Left hindlimb (tissue), 1 donor: Measurements from ENCODE around the gene WBP4.
"Not testable (repeated sequence)": the region's sequence is repeated elsewhere in the genome, so short reads cannot be mapped to it uniquely, and the experiment has no call there.

Experiments used
- DNase-seq: peaks from one replicate; pipeline ENCODE4 v3.0.0-alpha.2; 2018

The WBP4 gene, protein sequence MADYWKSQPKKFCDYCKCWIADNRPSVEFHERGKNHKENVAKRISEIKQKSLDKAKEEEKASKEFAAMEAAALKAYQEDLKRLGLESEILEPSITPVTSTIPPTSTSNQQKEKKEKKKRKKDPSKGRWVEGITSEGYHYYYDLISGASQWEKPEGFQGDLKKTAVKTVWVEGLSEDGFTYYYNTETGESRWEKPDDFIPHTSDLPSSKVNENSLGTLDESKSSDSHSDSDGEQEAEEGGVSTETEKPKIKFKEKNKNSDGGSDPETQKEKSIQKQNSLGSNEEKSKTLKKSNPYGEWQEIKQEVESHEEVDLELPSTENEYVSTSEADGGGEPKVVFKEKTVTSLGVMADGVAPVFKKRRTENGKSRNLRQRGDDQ

DNA sequence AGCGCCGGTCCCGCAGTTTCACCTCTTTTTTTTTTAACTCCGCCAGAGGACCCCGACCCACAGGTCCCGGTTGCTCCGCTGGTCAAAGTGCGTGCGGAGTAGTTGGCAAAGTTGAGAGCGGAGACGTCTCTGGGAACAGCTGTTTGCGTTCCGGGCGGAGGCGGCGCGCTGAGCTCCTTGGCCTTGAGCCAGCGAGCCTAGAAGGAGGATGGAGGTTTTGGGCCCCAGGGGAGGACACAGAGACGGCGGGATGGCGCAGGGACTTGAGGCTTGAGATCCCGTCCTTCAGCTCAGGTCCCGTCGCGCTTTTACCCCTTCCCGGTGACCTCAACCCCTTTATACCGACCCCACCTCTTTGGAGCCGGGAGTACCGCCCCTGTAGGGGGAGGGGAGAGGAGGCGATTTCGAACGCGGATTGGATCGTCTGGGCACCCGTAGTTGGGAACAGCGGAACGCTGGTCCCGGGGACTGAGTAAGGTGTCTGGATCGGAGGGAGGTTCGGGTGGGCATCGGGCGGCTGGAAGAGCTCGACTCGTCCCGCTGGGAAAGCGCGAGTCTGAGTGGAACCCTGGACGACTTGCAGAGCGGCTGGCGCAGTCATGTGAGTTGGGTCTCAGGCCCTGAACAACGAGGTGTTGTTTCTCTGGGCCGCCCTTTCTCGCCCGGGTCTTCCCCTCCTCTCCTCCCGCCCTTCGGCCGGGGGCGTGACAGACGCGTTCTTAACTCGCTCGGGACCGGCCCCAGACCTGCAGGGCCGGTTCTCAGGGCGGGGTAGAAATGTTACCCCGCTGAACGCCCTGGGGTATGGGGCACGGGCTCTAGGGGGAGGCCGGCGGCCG lies at the start of gene WBP4:
Gene WBP4, plus strand, starts transcription at position 435 of the 839 bp plus-strand sequence. Its CDS starts 165 bp downstream, at position 600.
- peak; percentile 97 for DNase-seq

DNA sequence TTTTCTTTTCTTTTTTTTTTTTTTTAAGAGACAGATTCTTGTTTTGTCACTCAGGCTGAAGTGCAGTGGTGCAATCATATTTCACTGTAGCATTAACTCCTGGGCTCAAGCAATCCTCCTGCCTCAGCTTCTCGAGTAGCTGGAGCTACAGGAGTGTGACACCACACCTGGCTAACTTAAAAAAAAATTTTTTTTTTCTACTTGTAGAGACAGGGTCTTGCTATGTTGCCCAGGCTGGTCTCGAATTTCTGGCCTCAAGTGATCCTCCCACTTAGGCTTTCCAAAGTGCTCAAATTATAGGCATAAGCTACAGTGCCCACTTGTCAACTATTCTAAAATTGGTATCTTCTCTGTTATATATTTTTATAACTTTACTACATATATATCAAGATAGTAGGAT lies 48.8 kb upstream of the WBP4 start:
- no peak for DNase-seq

DNA sequence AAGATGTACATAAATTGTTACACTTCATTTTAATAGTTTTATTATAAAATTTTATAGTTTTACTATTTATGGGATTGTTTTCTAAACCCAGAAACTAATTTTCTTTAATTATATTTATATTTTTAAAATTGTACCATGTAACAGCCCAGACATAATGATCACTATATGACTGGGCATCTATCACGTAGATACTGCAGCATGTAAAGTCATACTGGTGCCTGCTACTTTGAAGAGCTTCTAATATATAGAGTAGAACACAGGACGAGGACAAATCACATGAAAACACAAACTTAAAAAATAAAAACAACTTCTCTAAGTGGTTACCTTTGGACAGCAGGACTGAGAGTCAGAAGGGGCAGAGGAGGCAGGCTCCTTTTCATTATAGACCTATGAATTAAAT lies 47.5 kb upstream of the WBP4 start:
- no peak for DNase-seq

DNA sequence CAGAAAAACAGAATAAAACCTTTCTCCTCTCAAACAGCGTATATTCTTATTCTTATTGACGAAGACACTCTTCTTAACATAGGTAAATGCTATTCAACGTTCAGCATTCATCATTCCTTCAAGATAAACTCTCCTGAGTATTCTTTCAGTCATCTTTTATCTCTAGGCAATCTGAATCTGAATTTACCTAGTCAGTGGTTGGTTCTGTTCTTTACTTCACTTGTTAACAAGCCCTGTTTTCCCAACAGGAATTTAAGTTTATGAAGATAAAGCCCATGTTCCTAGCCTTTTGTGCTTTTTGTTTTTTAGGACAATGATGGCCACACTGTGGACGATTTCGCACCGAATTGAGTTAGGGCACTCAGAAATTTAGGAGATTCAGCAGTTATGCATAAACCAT lies 45.4 kb upstream of the WBP4 start:
- DNase-seq: no peak

DNA sequence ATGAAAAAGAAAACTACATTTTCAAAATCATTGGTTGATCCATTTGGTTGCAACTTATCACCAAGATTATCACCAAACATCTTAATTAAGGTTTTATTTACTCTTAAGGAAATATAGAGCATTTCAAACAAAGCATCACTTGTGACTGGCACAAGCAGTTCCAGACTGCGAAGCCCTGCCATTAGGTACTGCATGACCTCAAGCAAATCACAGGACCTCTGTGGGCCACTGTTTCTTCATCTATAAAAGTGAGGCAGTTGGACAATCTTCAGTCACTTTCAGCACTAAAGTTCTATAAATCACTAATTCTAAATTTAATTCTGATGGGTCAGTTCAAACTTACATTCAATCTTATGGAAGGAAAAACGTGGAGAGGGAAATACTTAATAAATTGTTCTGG lies 44.1 kb upstream of the WBP4 start:
- no peak for DNase-seq

DNA sequence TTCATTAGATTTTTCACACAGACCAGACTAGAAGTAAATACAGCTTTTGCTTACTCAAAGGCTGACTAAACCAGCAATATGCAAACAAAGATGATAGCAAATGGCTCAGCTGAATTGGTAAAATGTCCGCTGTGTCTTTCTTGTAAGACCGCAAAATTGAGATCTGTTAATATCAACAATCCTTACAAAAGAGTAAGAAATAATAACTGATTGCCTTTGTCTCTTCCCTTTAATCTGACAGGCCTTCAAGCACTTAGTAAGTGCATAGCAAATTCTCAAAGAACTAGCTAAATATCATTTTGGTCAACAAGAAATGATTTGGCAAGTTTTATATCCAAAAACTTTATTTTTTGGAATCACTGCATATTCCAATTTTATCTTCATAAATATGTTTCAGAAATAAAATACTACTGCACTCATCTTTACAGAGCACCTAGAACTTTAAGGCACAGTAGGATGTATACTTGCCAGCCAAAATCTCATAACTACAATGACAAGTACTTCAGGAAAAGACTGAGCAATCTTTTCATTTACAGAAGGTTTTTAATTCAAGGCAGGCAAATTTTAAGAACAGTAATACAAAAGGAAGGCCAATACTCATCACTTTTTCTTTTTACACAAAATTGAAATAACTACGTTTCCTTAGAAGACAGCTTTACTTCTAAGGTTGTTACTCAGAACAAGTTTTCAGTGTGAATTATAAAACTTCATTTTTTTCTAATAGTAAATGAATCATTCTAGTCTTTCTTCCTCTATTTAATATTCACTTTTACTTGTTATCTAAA lies 43.3 kb upstream of the WBP4 start:
- DNase-seq: no peak

DNA sequence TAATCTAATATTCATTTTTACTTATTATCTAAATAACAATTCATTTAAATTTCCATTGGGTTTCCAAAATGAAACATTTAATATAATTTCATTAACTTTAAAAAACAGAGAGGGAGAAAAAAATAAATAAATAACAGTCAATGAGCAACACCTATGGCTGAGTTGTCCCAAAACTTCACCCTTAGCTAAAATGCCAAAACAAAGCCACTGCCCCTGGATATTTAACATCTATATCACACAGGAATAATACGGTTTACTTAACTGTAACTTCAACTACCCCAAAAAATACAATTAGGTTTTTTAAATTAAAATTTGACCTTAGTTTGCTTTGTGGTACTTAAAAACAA lies 42.7 kb upstream of the WBP4 start:
- no peak for DNase-seq

DNA sequence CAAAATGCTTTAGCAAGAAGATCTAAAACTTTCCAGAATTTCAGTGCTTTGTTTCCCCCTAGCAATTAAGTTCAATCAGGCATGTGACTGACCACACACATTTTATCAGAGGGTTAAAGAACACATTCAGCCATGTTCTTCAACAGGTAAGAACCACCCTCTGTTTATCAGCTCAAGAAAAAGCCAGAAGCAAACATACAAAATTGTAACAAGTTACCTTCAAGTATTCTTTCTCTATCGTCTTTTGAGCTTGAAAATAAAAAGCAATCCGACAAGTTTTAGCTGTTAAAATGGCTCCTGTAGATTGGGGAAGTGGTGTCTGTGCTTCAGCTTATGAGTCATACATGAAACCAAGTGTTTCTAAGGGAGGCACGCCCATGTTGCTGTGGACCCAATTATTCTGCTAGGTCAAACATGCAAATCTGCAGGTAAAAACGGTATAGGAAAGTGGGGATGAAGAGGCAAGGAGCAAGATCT lies 42.3 kb upstream of the WBP4 start, which contains the start of gene ELF1:
Gene ELF1, minus strand, starts transcription at position 306 of the 477 bp plus-strand sequence. CDS start 37,262 bp downstream, outside the sequence.
- no peak for DNase-seq

DNA sequence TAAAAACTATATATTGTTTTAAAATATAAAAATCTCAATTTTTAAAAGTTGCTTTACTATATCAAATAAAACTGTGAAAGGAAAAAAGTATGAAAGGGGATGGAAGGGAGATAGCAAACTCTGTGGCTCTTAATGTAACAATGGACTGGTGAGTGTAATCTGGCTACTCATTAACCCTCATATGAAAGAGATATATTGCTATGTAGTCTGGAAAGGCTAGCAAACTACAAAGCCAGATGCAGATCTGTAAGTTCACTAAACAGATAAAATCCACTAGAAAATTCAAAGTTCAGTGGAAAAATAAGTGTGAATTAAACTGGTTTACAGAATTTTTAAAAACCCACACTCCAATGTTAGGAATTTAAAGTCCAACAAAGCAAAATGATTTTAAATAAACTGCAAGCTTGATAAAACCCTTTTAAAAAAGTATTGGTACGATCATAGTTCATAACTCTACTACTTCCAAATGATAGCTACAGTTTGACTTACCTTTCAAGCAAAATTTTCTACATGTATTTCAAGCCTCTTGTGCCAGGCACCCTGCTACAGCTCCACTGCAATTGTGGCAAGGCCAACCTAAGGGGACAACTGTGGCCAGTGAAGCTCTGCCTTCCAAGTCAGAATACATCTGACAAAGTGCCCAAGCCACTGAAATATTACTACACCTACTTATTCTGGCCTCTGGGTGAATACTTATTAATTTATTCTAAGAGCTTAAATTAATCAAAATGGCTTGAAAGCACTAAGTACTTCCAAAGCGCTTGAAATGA lies 41.5 kb upstream of the WBP4 start:
- DNase-seq: no peak

DNA sequence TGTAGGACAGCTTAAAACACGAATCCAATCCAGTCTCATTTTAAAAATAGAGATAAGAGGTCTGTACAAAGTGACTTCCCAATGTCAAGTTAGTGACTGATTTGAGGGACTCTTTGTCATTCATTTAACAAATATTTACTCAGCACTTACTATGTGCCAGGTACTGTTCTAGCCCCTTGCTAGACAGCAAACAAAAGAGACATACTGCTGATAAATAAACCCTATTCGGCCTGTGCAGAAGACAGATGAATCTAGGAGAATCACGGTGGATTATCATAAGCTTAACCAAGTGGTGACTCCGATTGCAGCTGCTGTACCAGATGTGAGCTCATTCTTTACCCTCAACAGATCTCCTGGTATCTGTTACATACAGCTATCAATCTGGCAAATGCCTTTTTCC lies 35.8 kb upstream of the WBP4 start:
- DNase-seq: no peak

DNA sequence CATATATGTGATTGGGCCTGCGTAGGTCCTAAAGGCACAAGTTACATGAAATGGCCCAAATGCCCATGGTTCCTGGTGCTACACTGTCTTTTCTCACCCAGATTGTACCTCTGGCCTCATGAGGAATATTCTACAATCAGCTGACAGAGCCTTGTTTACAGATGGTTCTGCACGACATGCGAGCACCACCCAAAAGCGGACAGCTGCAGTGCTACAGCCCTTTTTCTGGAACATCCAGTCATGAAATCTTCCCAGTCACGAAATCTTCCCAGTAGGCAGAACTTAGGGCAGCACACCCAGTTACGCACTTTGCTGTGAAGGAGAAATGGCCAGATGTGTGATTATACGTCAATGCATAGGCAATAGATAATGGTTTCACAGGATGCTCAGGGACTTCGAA lies 34.5 kb upstream of the WBP4 start:
- DNase-seq: no peak

DNA sequence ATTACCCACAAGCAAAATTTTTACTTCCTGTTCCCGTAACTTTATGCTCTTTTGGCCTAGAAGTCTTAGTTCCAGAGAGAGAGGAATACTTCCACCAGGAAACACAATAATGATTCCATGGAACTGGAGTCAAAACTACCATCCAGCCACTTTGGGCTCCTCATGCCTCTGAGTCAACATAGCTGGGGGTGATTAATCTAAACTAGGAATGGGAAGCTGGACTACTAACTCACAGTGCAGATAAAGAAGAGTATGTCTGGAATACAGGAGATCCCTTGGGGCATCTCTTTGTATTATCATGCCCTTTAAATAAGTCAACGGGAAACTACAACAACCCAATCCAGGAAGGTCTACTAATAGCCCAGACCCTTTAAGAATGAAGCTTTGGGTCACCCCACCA lies 33.3 kb upstream of the WBP4 start:
- DNase-seq: no peak

DNA sequence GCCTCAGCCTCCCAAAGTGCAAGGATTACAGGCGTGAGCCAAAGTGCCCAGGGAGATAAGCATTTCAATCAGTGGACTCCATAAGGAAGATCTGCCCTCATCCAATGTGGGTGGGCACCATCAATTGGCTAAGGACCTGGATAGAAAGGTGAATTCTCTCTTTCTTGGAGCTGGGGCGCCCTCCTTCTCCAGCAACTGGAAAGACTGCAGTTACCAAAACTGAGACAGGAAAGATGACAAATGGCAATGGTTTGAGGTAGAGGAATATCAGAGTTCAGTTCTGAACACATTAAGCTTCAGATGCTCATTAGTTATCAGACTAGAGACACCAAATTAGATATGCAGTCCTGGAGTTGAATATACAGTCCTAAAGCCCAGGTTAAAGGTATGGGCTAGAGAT lies 31.7 kb upstream of the WBP4 start:
- no peak for DNase-seq

DNA sequence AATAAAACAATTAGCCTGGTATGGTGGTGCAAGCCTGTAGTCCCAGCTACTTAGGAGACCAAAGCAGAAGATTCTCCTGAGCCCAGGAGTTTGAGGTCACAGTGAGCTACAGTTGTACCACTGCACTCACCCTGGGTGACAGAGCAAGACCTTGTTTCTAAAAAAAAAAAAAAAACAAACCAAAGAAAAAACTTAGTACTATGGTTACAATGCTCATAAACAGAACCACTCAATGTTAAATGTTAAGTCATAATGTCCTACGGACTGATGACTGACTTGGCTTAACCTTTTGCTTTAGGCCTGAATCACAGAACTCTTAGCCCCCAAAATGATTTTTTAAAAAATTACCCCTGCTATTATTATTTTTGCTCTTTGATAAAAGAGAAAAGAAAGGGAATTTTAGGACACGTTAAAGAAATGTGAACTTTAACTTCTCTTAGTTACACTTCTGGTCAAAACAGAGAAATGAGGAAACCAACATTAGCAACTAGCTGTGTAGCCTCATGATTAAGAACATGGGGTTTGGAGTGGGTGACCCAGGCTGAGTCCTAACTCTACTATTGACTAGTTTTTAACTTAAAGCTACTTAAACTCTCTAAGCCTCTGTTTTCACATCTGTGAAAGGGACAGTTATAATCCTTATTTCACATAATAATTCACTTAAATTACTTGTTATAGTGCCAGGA lies 28.5 kb upstream of the WBP4 start:
- DNase-seq: no peak

DNA sequence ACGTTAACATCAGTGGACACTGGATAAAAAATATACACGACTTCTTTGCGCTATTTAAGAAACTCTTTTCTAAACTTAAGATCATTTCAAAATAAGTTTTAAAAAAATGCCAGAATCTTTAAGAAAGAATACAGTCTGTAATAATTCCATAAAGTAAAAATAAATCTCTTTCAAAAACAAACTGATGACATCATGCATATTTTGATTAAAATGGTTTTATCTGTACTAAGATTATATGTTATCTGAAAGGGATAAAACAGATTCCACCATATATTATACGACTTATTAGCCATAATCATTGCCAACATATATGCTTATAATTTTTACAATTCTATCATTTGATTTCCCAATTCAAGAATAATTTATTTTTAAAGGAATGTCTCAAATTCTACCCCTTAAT lies 26.9 kb upstream of the WBP4 start:
- DNase-seq: no peak

DNA sequence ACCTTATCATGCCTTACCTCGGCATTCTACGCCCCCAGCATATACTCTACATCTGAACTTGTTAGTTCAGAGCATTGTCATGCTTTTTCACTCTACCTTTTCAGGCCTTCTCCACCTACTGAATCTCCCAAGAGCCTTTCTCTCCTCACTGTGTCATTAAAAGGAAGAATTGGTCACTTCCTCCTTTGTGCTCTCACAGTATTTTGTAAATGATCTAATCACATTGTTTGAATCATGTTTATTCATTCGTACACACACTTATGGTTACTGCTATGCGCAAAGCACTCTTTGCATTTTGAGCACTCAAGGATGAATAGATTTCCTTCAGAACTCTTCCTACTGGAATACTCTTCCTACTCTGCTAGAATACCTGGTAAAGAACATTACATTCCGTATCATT lies 26.4 kb upstream of the WBP4 start:
- no peak for DNase-seq

DNA sequence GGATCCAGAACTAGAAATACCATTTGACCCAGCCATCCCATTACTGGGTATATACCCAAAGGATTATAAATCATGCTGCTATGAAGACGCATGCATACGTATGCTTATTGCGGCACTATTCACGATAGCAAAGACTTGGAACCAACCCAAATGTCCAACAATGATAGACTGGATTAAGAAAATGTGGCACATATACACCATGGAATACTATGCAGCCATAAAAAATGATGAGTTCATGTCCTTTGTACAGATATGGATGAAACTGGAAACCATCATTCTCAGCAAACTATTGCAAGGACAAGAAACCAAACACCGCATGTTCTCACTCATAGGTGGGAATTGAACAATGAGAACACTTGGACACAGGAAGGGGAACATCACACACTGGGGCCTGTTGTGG lies 24.8 kb upstream of the WBP4 start:
- not testable (repeated sequence) for DNase-seq

DNA sequence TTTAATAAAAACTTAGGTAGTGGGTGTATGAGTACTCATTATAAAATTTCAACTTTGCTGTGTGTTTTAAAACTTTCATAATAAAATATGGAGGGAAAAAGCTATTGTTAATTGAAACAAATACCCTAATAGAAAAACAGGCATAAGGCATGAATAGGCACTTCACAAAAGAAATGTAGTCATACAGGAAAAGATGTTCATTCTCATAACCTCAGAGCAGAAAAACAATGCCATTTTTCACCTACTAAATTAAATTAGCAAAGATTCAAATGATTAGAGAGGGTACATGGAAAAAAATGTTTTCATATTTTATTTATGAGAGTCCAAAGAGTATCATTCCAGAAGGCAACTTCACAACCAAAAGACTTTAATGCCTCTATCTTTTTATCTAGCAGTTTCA lies 21.6 kb upstream of the WBP4 start:
- DNase-seq: no peak

DNA sequence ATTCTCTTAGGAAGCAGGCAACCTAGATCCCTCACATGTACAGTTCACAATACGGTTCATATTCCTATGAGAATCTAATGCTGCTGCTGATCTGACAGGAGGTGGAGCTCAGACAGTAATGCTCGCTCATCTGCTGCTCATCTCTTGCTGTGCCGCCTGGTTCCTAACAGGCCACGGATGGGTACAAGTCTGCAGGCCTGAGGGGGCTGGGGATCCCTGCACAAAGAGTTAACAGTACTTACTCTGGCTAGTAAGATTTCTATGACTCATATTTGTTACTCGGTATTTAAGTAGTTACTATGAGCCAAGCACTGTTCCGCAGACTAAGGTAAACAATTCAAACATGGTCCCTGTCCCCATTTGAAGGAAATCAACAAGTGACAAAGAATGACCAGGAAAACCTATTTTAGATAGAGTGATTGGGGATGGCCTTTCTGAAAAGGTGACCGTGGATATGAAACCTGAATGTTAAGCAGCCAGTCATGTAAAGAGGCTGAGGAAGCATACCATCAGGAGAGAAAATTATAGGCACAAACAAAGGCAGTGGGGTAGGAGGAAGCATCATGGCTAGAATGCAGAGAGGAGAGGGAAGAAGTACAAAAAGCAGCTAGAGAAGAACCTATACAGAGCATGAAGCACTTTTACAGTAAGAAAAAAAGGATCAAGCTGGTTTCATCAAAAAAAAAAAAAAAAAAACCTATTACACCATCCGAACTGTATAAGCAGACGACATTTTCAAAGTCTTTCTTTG lies 20.6 kb upstream of the WBP4 start:
- DNase-seq: no peak

DNA sequence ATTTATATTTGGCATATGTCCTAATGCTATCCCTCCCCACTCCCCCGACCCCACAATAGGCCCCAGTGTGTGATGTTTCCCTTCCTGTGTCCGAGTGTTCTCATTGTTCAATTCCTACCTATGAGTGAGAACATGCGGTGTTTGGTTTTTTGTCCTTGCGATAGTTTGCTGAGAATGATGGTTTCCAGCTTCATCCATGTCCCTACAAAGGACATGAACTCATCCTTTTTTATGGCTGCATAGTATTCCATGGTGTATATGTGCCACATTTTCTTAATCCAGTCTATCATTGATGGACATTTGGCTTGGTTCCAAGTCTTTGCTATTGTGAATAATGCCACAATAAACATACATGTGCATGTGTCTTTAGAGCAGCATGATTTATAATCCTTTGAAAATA lies 18.9 kb upstream of the WBP4 start:
- not testable (repeated sequence) for DNase-seq

DNA sequence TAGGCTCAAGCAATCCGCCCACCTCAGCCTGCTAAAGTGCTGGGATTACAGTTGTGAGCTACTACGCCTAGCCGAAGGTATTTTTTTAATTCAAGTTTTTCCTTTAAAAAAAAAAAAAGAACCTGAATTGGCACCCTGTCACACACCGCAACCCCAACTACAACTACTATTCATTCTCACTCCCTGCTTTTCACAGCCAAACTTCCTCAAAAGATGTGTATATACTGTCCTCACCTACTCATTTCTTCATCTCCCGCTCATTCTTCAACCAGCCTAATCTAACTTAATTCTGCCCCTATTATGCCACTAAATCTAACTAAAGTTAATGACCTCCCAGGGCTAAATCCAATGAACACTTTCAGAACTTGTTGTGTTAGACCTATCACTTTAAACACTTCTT lies 12.7 kb upstream of the WBP4 start:
- no peak for DNase-seq
